Measurements from ENCODE around the gene ADAMTS7. TPM values are rescaled to one million over a fixed set of nuclear protein-coding genes. Genes with fewer than 3 reads are reported as not detected.

Gene ADAMTS7
- total and polyA plus RNA-seq, 2 of the 13 experiments (the other 11 are each of a cell fraction or from before 2014, with no cell fraction given), result 0.09 to 0.12 TPM

GRCh38 chr15:78800189-78800588 lies 11.1 kb downstream of the ADAMTS7 start:
- no peaks in the 10 kb centered on the region for H3K9me3 ChIP-seq (ENCODE audit: low read length)
- no peaks in the 10 kb centered on the region for H3K27me3 ChIP-seq (ENCODE audit: control insufficient read depth in 1 of 2, insufficient read depth in 2 of 2, low read length in 2 of 2)
- H3K79me2 ChIP-seq (ENCODE audit: insufficient read depth, low read length), result no peaks in the 10 kb centered on the region
- TF ChIP-seq ISX (CRISPR knock-in tag; conservative IDR thresholded peaks at IDR 0.05) (no peak), PCBP2 (optimal IDR thresholded peaks at IDR 0.05; ENCODE audit: low read depth, low read length, poor library complexity, severe bottlenecking) (no peak), ZKSCAN8 (CRISPR knock-in tag; IDR thresholded peaks at IDR 0.05; ENCODE audit: borderline replicate concordance) (no peak), PAF1 (CRISPR knock-in tag; IDR thresholded peaks at IDR 0.05) (no peak), MAFG (CRISPR knock-in tag; IDR thresholded peaks at IDR 0.05) (no peak), ZNF34 (CRISPR knock-in tag; IDR thresholded peaks at IDR 0.05; ENCODE audit: borderline replicate concordance) (no peak), HNF4G (IDR thresholded peaks at IDR 0.05; ENCODE audit: borderline replicate concordance, low read depth, low read length) (no peak), HNF4G (CRISPR knock-in tag; IDR thresholded peaks at IDR 0.05; ENCODE audit: borderline replicate concordance, low read depth) (no peak), HOXA3 (CRISPR knock-in tag; IDR thresholded peaks at IDR 0.05) (no peak), ZNF446 (CRISPR knock-in tag; IDR thresholded peaks at IDR 0.05) (no peak), KLF6 (CRISPR knock-in tag; IDR thresholded peaks at IDR 0.05) (no peak), KMT2B (CRISPR knock-in tag; IDR thresholded peaks at IDR 0.05) (no peak), CBX2 (IDR thresholded peaks at IDR 0.05; ENCODE audit: low read depth, low read length) (no peak), CBX2 (CRISPR knock-in tag; IDR thresholded peaks at IDR 0.05; ENCODE audit: low read depth) (no peak), ZNF44 (CRISPR knock-in tag; IDR thresholded peaks at IDR 0.05) (no peak), ZNF362 (CRISPR knock-in tag; IDR thresholded peaks at IDR 0.05; ENCODE audit: borderline replicate concordance) (no peak), STAT6 (CRISPR knock-in tag; IDR thresholded peaks at IDR 0.05; ENCODE audit: borderline replicate concordance) (no peak), MYNN (CRISPR knock-in tag; IDR thresholded peaks at IDR 0.05; ENCODE audit: low read depth) (no peak), ZBTB7A (CRISPR knock-in tag; IDR thresholded peaks at IDR 0.05) (no peak), ZMAT5 (CRISPR knock-in tag; IDR thresholded peaks at IDR 0.05; ENCODE audit: borderline replicate concordance, low read depth) (no peak), SAP130 (CRISPR knock-in tag; IDR thresholded peaks at IDR 0.05; ENCODE audit: low read depth) (no peak), ZFP90 (CRISPR knock-in tag; IDR thresholded peaks at IDR 0.05; ENCODE audit: borderline replicate concordance) (no peak)
- no peak for DNase-seq (ENCODE audit: low spot score)
- intact Hi-C loops (cut with micrococcal nuclease; ENCODE audit: unreplicated experiment) (no loop called here), in situ Hi-C loops (cut with HindIII; ENCODE audit: extremely low pct_ligation_motif_present, low pct_unique_long_range_greater_than_20kb) (no loop called here)
- H3K4me1 ChIP-seq (ENCODE audit: insufficient read depth, low read length), result no peaks in the 10 kb centered on the region
- no peaks in the 10 kb centered on the region for H3K36me3 ChIP-seq (replicated peaks in 1 of 2; ENCODE audit: control insufficient read depth in 1 of 2, insufficient read depth in 2 of 2, low read length in 2 of 2)
- no peak overlapping the region for H3K27ac ChIP-seq (ENCODE audit: extremely low read length, insufficient read depth, low read length)
- ChIA-PET CTCF (ENCODE audit: low intra/inter-chr PET ratio, low total read pairs) (no interaction called here), POLR2A (no interaction called here)
- WGBS (ENCODE audit: low lambda C conversion rate), result 91% methylated on average over 39 of the region's 48 CpGs
- H3K4me3 ChIP-seq (replicated peaks in 1 of 3; ENCODE audit: insufficient read depth in 1 of 3, low read depth in 2 of 3, low read length in 3 of 3), result no peak overlapping the region
- H3K9ac ChIP-seq (ENCODE audit: insufficient read depth, low read depth, low read length), result no peak overlapping the region
- no peak for FAIRE-seq
- no peak overlapping the region for H3K4me2 ChIP-seq (ENCODE audit: low read depth, low read length)
- no peaks in the 10 kb centered on the region for H4K20me1 ChIP-seq (ENCODE audit: insufficient read depth, low read length)
- H2AFZ ChIP-seq (ENCODE audit: low read length), result no peak overlapping the region
- no peak for ATAC-seq
- no TSS peak for BruUV-seq (replicated peaks)
